RWPE2 (cell line): Measurements from ENCODE around the gene TYROBP.
"Not testable (repeated sequence)": the region's sequence is repeated elsewhere in the genome, so short reads cannot be mapped to it uniquely, and the experiment has no call there.

Source experiments
- ATAC-seq: fragments of 200-7000 bp; cut with Tn5 transposase; 3 replicates; pipeline ENCODE4 v1.9.1; 2021; ENCODE audit warnings: low read depth
- DNase-seq: peaks from one replicate; pipeline ENCODE4 v3.0.0-alpha.2; 2020; ENCODE audit warnings: low spot score
- H3K27ac ChIP-seq: fragments of 450-650 bp; 2 replicates; pipeline ENCODE4 v1.5.1; 2017; ENCODE audit warnings: mild to moderate bottlenecking; ENCODE audit not compliant: poor library complexity, severe bottlenecking
- H3K27me3 ChIP-seq: fragments of 250-450 bp; sonication (Bioruptor Pico); 2 replicates; pipeline ENCODE4 v1.5.1; 2021; ENCODE audit warnings: mild to moderate bottlenecking, moderate library complexity; ENCODE audit not compliant: insufficient read depth, poor library complexity, severe bottlenecking
- H3K36me3 ChIP-seq: fragments of 250-450 bp; sonication (Bioruptor Pico); 2 replicates; pipeline ENCODE4 v1.5.1; 2020; ENCODE audit warnings: low read depth, mild to moderate bottlenecking, moderate library complexity
- H3K4me1 ChIP-seq: fragments of 250-450 bp; sonication (Bioruptor Pico); 2 replicates; pipeline ENCODE4 v1.5.1; 2021; ENCODE audit warnings: mild to moderate bottlenecking, moderate library complexity; ENCODE audit not compliant: insufficient read depth, poor library complexity, severe bottlenecking
- H3K4me3 ChIP-seq: fragments of 250-450 bp; sonication (Bioruptor Pico); 2 replicates; pipeline ENCODE4 v1.5.1; 2021; ENCODE audit warnings: mild to moderate bottlenecking, moderate library complexity; ENCODE audit not compliant: severe bottlenecking
- H3K9me3 ChIP-seq: fragments of 250-450 bp; sonication (Bioruptor Pico); 2 replicates; pipeline ENCODE4 v1.5.1; 2021; ENCODE audit warnings: mild to moderate bottlenecking, moderate library complexity; ENCODE audit not compliant: severe bottlenecking
- CTCF ChIP-seq: fragments of 450-650 bp; IDR thresholded peaks from one replicate; pipeline ENCODE4 v1.5.1; 2017; ENCODE audit warnings: mild to moderate bottlenecking, moderate library complexity; ENCODE audit not compliant: poor library complexity, severe bottlenecking

The TYROBP gene

GRCh38 chr19:35897706-35898451, 10.2 kb downstream of the TYROBP start:
- H3K27me3 ChIP-seq = no peaks in the 10 kb centered on the region
- peak overlapping the region; percentile 69 for H3K27ac ChIP-seq
- no peak for ATAC-seq
- H3K9me3 ChIP-seq = no peaks in the 10 kb centered on the region
- H3K36me3 ChIP-seq = peaks cover 54% of the 10 kb centered on the region
- TF ChIP-seq CTCF = no peak
- H3K4me3 ChIP-seq = peak overlapping the region; percentile 73
- DNase-seq = no peak
- peaks cover 6% of the 10 kb centered on the region for H3K4me1 ChIP-seq

GRCh38 chr19:35896643-35897040, 11.5 kb downstream of the TYROBP start:
- no peak for ATAC-seq
- Histone ChIP-seq H3K27me3 (no peaks in the 10 kb centered on the region), H3K4me3 (no peak overlapping the region), H3K27ac (no peak overlapping the region), H3K4me1 (peaks cover 2% of the 10 kb centered on the region), H3K36me3 (peaks cover 66% of the 10 kb centered on the region), H3K9me3 (no peaks in the 10 kb centered on the region)
- no peak for DNase-seq
- TF ChIP-seq CTCF = no peak

- Histone ChIP-seq H3K27ac (no peak overlapping the region), H3K36me3 (peaks cover 71% of the 10 kb centered on the region), H3K9me3 (no peaks in the 10 kb centered on the region), H3K27me3 (no peaks in the 10 kb centered on the region), H3K4me3 (no peak overlapping the region), H3K4me1 (no peaks in the 10 kb centered on the region)
- DNase-seq (no peak), ATAC-seq (no peak)
- TF ChIP-seq CTCF = no peak
Observed at GRCh38 chr19:35895911-35896642, 12.0 kb downstream of the TYROBP start.

DNA sequence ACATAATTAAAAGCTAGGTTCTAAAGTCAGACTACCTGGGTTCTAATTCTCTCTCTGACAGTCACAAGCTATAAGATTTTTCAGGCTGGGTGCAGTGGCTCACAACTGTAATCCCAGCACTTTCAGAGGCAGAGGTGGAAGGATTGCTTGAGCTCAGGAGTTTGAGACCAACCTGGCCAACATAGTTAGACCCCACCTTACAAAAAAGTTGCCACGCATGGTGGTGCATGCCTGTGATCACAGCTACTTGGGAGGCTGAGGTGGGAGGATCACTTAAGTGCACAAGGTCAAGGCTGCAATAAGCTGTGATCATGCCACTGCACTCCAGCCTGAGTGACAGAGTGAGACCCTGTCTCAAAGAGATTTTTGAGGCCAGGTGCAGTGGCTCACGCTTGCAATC, 13.8 kb downstream of the TYROBP start:
- Histone ChIP-seq H3K9me3 (no peaks in the 10 kb centered on the region), H3K27ac (no peak overlapping the region), H3K4me3 (no peak overlapping the region), H3K4me1 (no peaks in the 10 kb centered on the region), H3K36me3 (peaks cover 85% of the 10 kb centered on the region), H3K27me3 (no peaks in the 10 kb centered on the region)
- ATAC-seq (no peak), DNase-seq (no peak)
- TF ChIP-seq CTCF = no peak

GRCh38 chr19:35891819-35892218, 16.3 kb downstream of the TYROBP start:
- not testable (repeated sequence) for H3K4me3 ChIP-seq, H3K27me3 ChIP-seq, H3K4me1 ChIP-seq, H3K9me3 ChIP-seq, H3K27ac ChIP-seq, ATAC-seq, DNase-seq
- H3K36me3 ChIP-seq = peaks cover 85% of the 10 kb centered on the region
